Measurements from ENCODE around the gene LAMA5. TPM values are rescaled to one million over a fixed set of nuclear protein-coding genes. Genes with fewer than 3 reads are reported as not detected.

The LAMA5 gene
- total RNA-seq, 2 experiments from 2014 or later = 53.3 to 162 TPM

DNA sequence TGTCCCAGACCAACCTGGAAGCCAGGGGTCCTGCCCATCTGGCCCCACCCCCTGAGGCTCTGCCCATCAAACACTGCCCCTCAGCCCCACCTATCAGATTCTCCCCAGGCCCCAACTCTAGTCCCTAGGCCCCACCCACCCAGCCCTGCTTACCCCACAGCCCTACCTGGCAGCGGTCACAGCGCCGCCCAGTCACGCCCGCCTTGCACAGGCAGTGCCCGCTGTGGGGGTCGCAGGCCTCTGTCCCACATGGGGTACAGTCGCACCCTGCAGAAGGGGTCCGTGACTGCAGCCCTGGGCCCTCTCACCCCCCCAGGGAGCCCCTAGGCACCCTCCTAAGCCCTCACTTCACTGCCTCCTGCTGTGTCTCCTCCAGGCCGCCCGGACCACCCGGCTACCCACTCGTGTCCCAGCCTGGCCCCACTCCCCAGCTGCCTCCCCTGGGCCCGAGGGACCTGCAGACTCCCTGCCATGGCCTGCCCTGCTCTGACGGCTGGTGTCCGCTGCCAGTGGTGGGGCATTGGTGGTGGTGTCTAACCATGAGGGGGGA is 44.5 kb downstream of the LAMA5 start:
- H3K79me2 ChIP-seq (ENCODE audit: insufficient read depth, low read depth, low read length) = no peaks in the 10 kb centered on the region
- H3K9me3 ChIP-seq (ENCODE audit: low read length) = no peaks in the 10 kb centered on the region
- BruUV-seq (replicated peaks) = no TSS peak
- H3K4me2 ChIP-seq (ENCODE audit: low read length) = no peak overlapping the region
- H3K36me3 ChIP-seq (ENCODE audit: insufficient read depth, low read length) = peaks cover 58% of the 10 kb centered on the region
- H2AFZ ChIP-seq (ENCODE audit: low read length) = no peak overlapping the region
- H3K4me1 ChIP-seq (ENCODE audit: insufficient read depth, low read length, poor library complexity, severe bottlenecking) = peaks cover 12% of the 10 kb centered on the region
- H3K27ac ChIP-seq (ENCODE audit: low read depth, low read length, poor library complexity, severe bottlenecking) = no peak overlapping the region
- ChIA-PET POLR2A (no interaction called here), CTCF (ENCODE audit: unreplicated experiment) (no interaction called here)
- DNase-seq (ENCODE audit: low spot score) = no peak
- H4K20me1 ChIP-seq (ENCODE audit: insufficient read depth, low read length) = no peaks in the 10 kb centered on the region
- no peaks in the 10 kb centered on the region for H3K9me2 ChIP-seq (ENCODE audit: insufficient read depth, low read length)
- intact Hi-C loops (cut with micrococcal nuclease; ENCODE audit: unreplicated experiment) = loop anchor here (5.0 kb wide), 1 partner anchor 45 kb away; the partner anchor contains the start of gene LAMA5
- TF ChIP-seq CTCF (conservative IDR thresholded peaks at IDR 0.05; ENCODE audit: low read length) (no peak), EZH2phosphoT487 (IDR thresholded peaks at IDR 0.05; ENCODE audit: borderline replicate concordance, low read depth, low read length) (no peak)
- H3K4me3 ChIP-seq (ENCODE audit: low read depth, low read length, poor library complexity, severe bottlenecking) = no peak overlapping the region

GRCh38 chr20:62321975-62322374 is 45.1 kb downstream of the LAMA5 start:
- BruUV-seq (replicated peaks) = no TSS peak
- TF ChIP-seq EZH2phosphoT487 (IDR thresholded peaks at IDR 0.05; ENCODE audit: borderline replicate concordance, low read depth, low read length) (no peak), CTCF (conservative IDR thresholded peaks at IDR 0.05; ENCODE audit: low read length) (no peak)
- Histone ChIP-seq H3K9me2 (ENCODE audit: insufficient read depth, low read length) (no peaks in the 10 kb centered on the region), H3K4me1 (ENCODE audit: insufficient read depth, low read length, poor library complexity, severe bottlenecking) (peaks cover 12% of the 10 kb centered on the region), H3K4me2 (ENCODE audit: low read length) (no peak overlapping the region), H2AFZ (ENCODE audit: low read length) (no peak overlapping the region), H3K36me3 (ENCODE audit: insufficient read depth, low read length) (peaks cover 60% of the 10 kb centered on the region), H3K79me2 (ENCODE audit: insufficient read depth, low read depth, low read length) (no peaks in the 10 kb centered on the region), H3K4me3 (ENCODE audit: low read depth, low read length, poor library complexity, severe bottlenecking) (no peak overlapping the region), H4K20me1 (ENCODE audit: insufficient read depth, low read length) (no peaks in the 10 kb centered on the region), H3K9me3 (ENCODE audit: low read length) (no peaks in the 10 kb centered on the region), H3K27ac (ENCODE audit: low read depth, low read length, poor library complexity, severe bottlenecking) (no peak overlapping the region)
- DNase-seq (ENCODE audit: low spot score) = no peak
- CTCF ChIA-PET (ENCODE audit: unreplicated experiment) = no interaction called here
- intact Hi-C loops (cut with micrococcal nuclease; ENCODE audit: unreplicated experiment) = loop anchor here (1.0 to 5.0 kb wide), 2 partner anchors 20 to 45 kb away; partner anchors contain the start of genes ADRM1 and LAMA5
- POLR2A ChIA-PET = no interaction called here

DNA sequence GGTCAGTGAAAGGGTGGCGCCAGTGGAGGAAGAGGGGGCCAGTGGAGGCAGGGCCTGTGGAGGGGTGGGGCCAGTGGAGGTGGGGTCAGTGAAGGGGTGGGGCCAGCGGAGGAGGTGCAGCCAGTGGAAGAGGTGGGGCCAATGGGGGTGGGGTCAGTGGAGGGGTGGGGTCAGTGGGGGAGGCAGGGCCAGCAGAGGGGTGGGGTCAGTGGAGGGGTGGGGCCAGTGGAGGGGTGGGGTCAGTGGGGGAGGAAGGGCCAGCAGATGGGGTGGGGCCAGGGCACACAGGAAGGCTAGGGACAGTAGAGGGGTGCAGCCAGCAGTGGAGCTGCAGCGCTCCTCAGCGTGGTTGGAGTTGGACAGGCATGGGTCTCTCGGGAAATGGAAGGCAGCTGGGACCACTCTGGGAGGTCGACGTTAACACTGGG is 45.6 kb downstream of the LAMA5 start:
- no peak for TF ChIP-seq EZH2phosphoT487 (IDR thresholded peaks at IDR 0.05; ENCODE audit: borderline replicate concordance, low read depth, low read length)
- no peak for TF ChIP-seq CTCF (conservative IDR thresholded peaks at IDR 0.05; ENCODE audit: low read length)
- ChIA-PET CTCF (ENCODE audit: unreplicated experiment) (no interaction called here), POLR2A (no interaction called here)
- peak; percentile 80 for DNase-seq (ENCODE audit: low spot score)
- no peaks in the 10 kb centered on the region for H3K79me2 ChIP-seq (ENCODE audit: insufficient read depth, low read depth, low read length)
- no peaks in the 10 kb centered on the region for H3K9me2 ChIP-seq (ENCODE audit: insufficient read depth, low read length)
- no peaks in the 10 kb centered on the region for H4K20me1 ChIP-seq (ENCODE audit: insufficient read depth, low read length)
- H3K9me3 ChIP-seq (ENCODE audit: low read length) = no peaks in the 10 kb centered on the region
- peaks cover 11% of the 10 kb centered on the region for H3K4me1 ChIP-seq (ENCODE audit: insufficient read depth, low read length, poor library complexity, severe bottlenecking)
- H3K27ac ChIP-seq (ENCODE audit: low read depth, low read length, poor library complexity, severe bottlenecking) = no peak overlapping the region
- no peak overlapping the region for H3K4me3 ChIP-seq (ENCODE audit: low read depth, low read length, poor library complexity, severe bottlenecking)
- H3K36me3 ChIP-seq (ENCODE audit: insufficient read depth, low read length) = peaks cover 60% of the 10 kb centered on the region
- intact Hi-C loops (cut with micrococcal nuclease; ENCODE audit: unreplicated experiment) = loop anchor here (1.0 to 5.0 kb wide), 2 partner anchors 19 to 46 kb away; partner anchors contain the start of genes ADRM1 and LAMA5
- BruUV-seq (replicated peaks) = no TSS peak
- H3K4me2 ChIP-seq (ENCODE audit: low read length) = no peak overlapping the region
- no peak overlapping the region for H2AFZ ChIP-seq (ENCODE audit: low read length)

All from OCI-LY7 (cell line).